Adrenal gland (tissue), 12 donors: ENCODE results near the gene ALCAM. TPM values are rescaled to one million over a fixed set of nuclear protein-coding genes. Genes with fewer than 3 reads are reported as not detected.

ENCODE experiments used
- DNase-seq, 7 donors: peaks; one replicate each; pipeline ENCODE4 v3.0.0-alpha.2; 2019 to 2020
- H3K27ac ChIP-seq, 5 donors: fragments of 200-600 bp; sonication (generic) in 4 of 5; 1 replicate in 3 of 5; 2 replicates in 2 of 5; pipeline versions ENCODE4 v1.5.1 to v1.8.0; 2016 to 2020; ENCODE audit warnings: mild to moderate bottlenecking in 1 of 5
- H3K27me3 ChIP-seq: fragments of 200-600 bp; 2 replicates; pipeline ENCODE4 v1.8.0; 2021
- H3K36me3 ChIP-seq, 2 donors: fragments of 200-600 bp; replicated peaks in 1 of 2; 1 replicate in 1 of 2; 2 replicates in 1 of 2; pipeline versions ENCODE4 v1.5.1 to v1.8.0; 2018 to 2022
- H3K4me1 ChIP-seq, 2 donors: fragments of 200-600 bp; replicated peaks in 1 of 2; 1 replicate in 1 of 2; 2 replicates in 1 of 2; pipeline versions ENCODE4 v1.5.1 to v1.8.0; 2018 to 2021
- H3K4me3 ChIP-seq, 4 donors: fragments of 200-600 bp; sonication (generic) in 3 of 4; one replicate each; pipeline ENCODE4 v1.5.1; 2016 to 2018
- H3K9me3 ChIP-seq, 3 donors: fragments of 200-600 bp; sonication (generic) in 1 of 3; replicated peaks in 1 of 3; 1 replicate in 2 of 3; 2 replicates in 1 of 3; pipeline versions ENCODE4 v1.5.1 to v1.8.0; 2016 to 2021
- CTCF ChIP-seq, 6 experiments: fragments of 450-650 bp in 4 of 6; fragments of 200-600 bp in 2 of 6; sonication (generic) in 1 of 6; IDR thresholded peaks; 1 replicate in 5 of 6; 2 replicates in 1 of 6; pipeline versions ENCODE4 v1.5.1 to v1.8.0; 2016 to 2021; ENCODE audit warnings: antibody characterized with exemption in 6 of 6, mild to moderate bottlenecking in 2 of 6, moderate library complexity in 1 of 6
- POLR2A ChIP-seq, 2 donors: fragments of 450-650 bp; IDR thresholded peaks; one replicate each; pipeline ENCODE4 v1.6.1; 2017; ENCODE audit warnings: antibody characterized with exemption in 2 of 2, mild to moderate bottlenecking in 2 of 2, moderate library complexity in 1 of 2
- WGBS, 4 donors: extraction: QIAGEN DNeasy Blood & Tissue Kit in 2 of 4; methylation state at CpG; one replicate each; pipeline versions ENCODE4 v1.1.5 to v1.1.7; 2013 to 2017; 5-methylcytosine and 5-hydroxymethylcytosine counted together
- intact Hi-C, 2 donors: fragments of 100-400 bp; cut with DNase I; formaldehyde crosslinking; loops; one replicate each; pipeline versions ENCODE4 v1.14.1 to v1.15.0; 2022 to 2023
- polyA plus RNA-seq, 3 donors: library from polyadenylated mRNA; stranded (reverse); fragments of 200-250 nt in 2 of 3; fragments of 350-450 nt in 1 of 3; fragmentation: Illumina TruSeq in 1 of 3; extraction: RNeasy Lipid Tissue Mini Kit (QIAGEN cat#74804) in 1 of 3; gene quantifications; one replicate each; pipeline ENCODE4 v1.2.3, GENCODE V29; 2013 to 2014
- total RNA-seq, 9 donors: library from RNA; depleted of rRNA in 4 of 9; stranded (reverse); fragments of >200 nt in 4 of 9; fragments of 120-200 nt in 1 of 9; fragmentation: NEBNext Ultra II Directional in 1 of 9; extraction: Animal tissue kit (Norgen Biotek cat#: 25700) in 1 of 9; gene quantifications; one replicate each; pipeline versions ENCODE4 v1.1.0 to v1.2.4, GENCODE V29; 2013 to 2023
- donor health status: healthy with polysubstance abuse.
- donor health status: Bipolar disorder and iron deficiency.
- donor health status: DM: yes; HTN: yes; CAD: no.
- donor health status: DM: no; HTN: no; CAD: no.
- donor health status: DM: no; HTN: no; CAD: no.
- donor health status: DM: yes; HTN: yes; CAD: no.

ALCAM gene
- total and polyA plus RNA-seq, 12 donors, result 9.1 to 64.1 (median 23.9) TPM

- no peak for DNase-seq
- H3K4me1 ChIP-seq, result no peaks in the 10 kb centered on the region
- TF ChIP-seq CTCF (IDR thresholded peaks at IDR 0.05) (no peak), POLR2A (IDR thresholded peaks at IDR 0.05) (no peak)
- H3K4me3 ChIP-seq, result no peak overlapping the region
- H3K27me3 ChIP-seq, result no peaks in the 10 kb centered on the region
- H3K9me3 ChIP-seq, result no peaks in the 10 kb centered on the region
- WGBS, 4 donors, result 58 to 81% (median 77%) methylated on average over 2 of the region's 2 CpGs
- H3K27ac ChIP-seq, result no peak overlapping the region
- intact Hi-C loops, result no loop called here
- H3K36me3 ChIP-seq, result no peaks in the 10 kb centered on the region
Measured at GRCh38 chr3:105323274-105323599, 43.5 kb upstream of the ALCAM start.

- no peak for DNase-seq
- Histone ChIP-seq H3K4me1 (no peaks in the 10 kb centered on the region), H3K27ac (no peak overlapping the region), H3K36me3 (no peaks in the 10 kb centered on the region), H3K27me3 (no peaks in the 10 kb centered on the region), H3K4me3 (no peak overlapping the region), H3K9me3 (no peaks in the 10 kb centered on the region)
- 43 to 58% (median 55%) methylated on average over 1 of the region's 1 CpG for WGBS, 4 donors
- TF ChIP-seq POLR2A (IDR thresholded peaks at IDR 0.05) (no peak), CTCF (IDR thresholded peaks at IDR 0.05) (no peak)
- intact Hi-C loops, result no loop called here
Measured at GRCh38 chr3:105324951-105325350, 41.8 kb upstream of the ALCAM start.

- no peak overlapping the region for H3K27ac ChIP-seq
- no peak for TF ChIP-seq CTCF (IDR thresholded peaks at IDR 0.05)
- no peak for TF ChIP-seq POLR2A (IDR thresholded peaks at IDR 0.05)
Measured at GRCh38 chr3:105327662-105328337, 38.9 kb upstream of the ALCAM start.

GRCh38 chr3:105328338-105328730 lies 38.4 kb upstream of the ALCAM start:
- WGBS, 4 donors, result 69 to 92% (median 73%) methylated on average over 2 of the region's 2 CpGs
- intact Hi-C loops, result no loop called here
- TF ChIP-seq CTCF (IDR thresholded peaks at IDR 0.05), result no peak
- TF ChIP-seq POLR2A (IDR thresholded peaks at IDR 0.05), result no peak

More at GRCh38 chr3:105327662-105328337, 38.9 kb upstream of the ALCAM start:
- Histone ChIP-seq H3K4me3 (no peak overlapping the region), H3K36me3 (no peaks in the 10 kb centered on the region), H3K9me3 (no peaks in the 10 kb centered on the region), H3K27me3 (no peaks in the 10 kb centered on the region), H3K4me1 (no peaks in the 10 kb centered on the region)
- no peak for DNase-seq
- intact Hi-C loops, result no loop called here

More at GRCh38 chr3:105328338-105328730, 38.4 kb upstream of the ALCAM start:
- H3K4me3 ChIP-seq, result no peak overlapping the region
- no peak for DNase-seq
- no peak overlapping the region for H3K27ac ChIP-seq
- H3K27me3 ChIP-seq, result no peaks in the 10 kb centered on the region
- no peaks in the 10 kb centered on the region for H3K4me1 ChIP-seq
- H3K9me3 ChIP-seq, result no peaks in the 10 kb centered on the region
- no peaks in the 10 kb centered on the region for H3K36me3 ChIP-seq
